Measurements from ENCODE around the gene CFAP97D1. TPM values are rescaled to one million over a fixed set of nuclear protein-coding genes. Genes with fewer than 3 reads are reported as not detected.

Gene CFAP97D1
- polyA plus RNA-seq, 1 donor (not counting 4 experiments of a cell fraction or from before 2014, with no cell fraction given), result not detected

- Histone ChIP-seq H3K79me2 (ENCODE audit: control insufficient read depth, insufficient read depth, low read length) (no peaks in the 10 kb centered on the region), H2AFZ (ENCODE audit: control insufficient read depth, low read length) (no peak overlapping the region), H4K20me1 (ENCODE audit: control insufficient read depth, extremely low read depth, insufficient read depth, low read length) (no peaks in the 10 kb centered on the region), H3K36me3 (ENCODE audit: control insufficient read depth in 2 of 2, extremely low read depth in 1 of 2, insufficient read depth in 2 of 2, low read length in 2 of 2) (peaks cover 8 to 13% of the 10 kb centered on the region in 2 experiments), H3K9me3 (ENCODE audit: control insufficient read depth, low read depth, low read length) (no peaks in the 10 kb centered on the region), H3K4me2 (ENCODE audit: control insufficient read depth, extremely low read depth, insufficient read depth, low read depth, low read length) (no peak overlapping the region), H3K9me1 (ENCODE audit: control insufficient read depth, extremely low read depth, insufficient read depth, low read length) (no peaks in the 10 kb centered on the region), H3K9ac (ENCODE audit: control insufficient read depth, extremely low read depth, insufficient read depth, low read length) (no peak overlapping the region), H3K27me3 (ENCODE audit: control insufficient read depth, extremely low read depth, insufficient read depth, low read length) (peaks cover 4% of the 10 kb centered on the region), H3K27ac (ENCODE audit: control insufficient read depth, insufficient read depth, low read length) (no peak overlapping the region), H3K4me1 (ENCODE audit: control insufficient read depth, extremely low read depth, insufficient read depth, low read length) (peaks cover 11% of the 10 kb centered on the region), H3K4me3 (ENCODE audit: control insufficient read depth in 2 of 3, extremely low read depth in 1 of 3, insufficient read depth in 2 of 3, low read depth in 1 of 3, low read length in 3 of 3) (no peak overlapping the region)
- no peak for DNase-seq (ENCODE audit: low read depth, low spot score)
- dilution Hi-C loops (cut with MboI; ENCODE audit: extremely low pct_ligation_motif_present, low sequenced_read_pairs), result no loop called here
- no peak for FAIRE-seq
- TF ChIP-seq CTCF (optimal IDR thresholded peaks at IDR 0.05 in 1 of 3, IDR thresholded peaks at IDR 0.05 in 1 of 3, conservative IDR thresholded peaks at IDR 0.05 in 1 of 3; ENCODE audit: extremely low read depth in 1 of 3, insufficient read depth in 2 of 3, low read length in 3 of 3), result no peak
- TF ChIP-seq EZH2 (IDR thresholded peaks at IDR 0.05; ENCODE audit: low read length), result no peak
These were observed 53.9 kb downstream of the CFAP97D1 start for GRCh38 chr17:43834106-43834505.

Other genes with a start within 250 kb of the CFAP97D1 start
- 20.9 to 49.7 TPM (median 33.6 TPM) in 3 replicates for gene ETV4, start 234.1 kb upstream of the CFAP97D1 start, polyA plus RNA-seq
- gene MEOX1, start 118.5 kb upstream of the CFAP97D1 start, polyA plus RNA-seq, result 0.05 to 0.10 TPM (median 0.08 TPM) in 3 replicates
- 0.02 to 0.04 TPM in 2 of 3 replicates, not detected in the other for gene SOST, start 21.6 kb upstream of the CFAP97D1 start, polyA plus RNA-seq
- 39.2 to 45.2 TPM (median 44.1 TPM) in 3 replicates for gene DUSP3, start 1.5 kb upstream of the CFAP97D1 start, polyA plus RNA-seq
- gene MPP3, start 52.7 kb downstream of the CFAP97D1 start, polyA plus RNA-seq, result 6.5 to 7.4 TPM (median 7.0 TPM) in 3 replicates
- not detected in 3 replicates for gene CD300LG, start 66.7 kb downstream of the CFAP97D1 start, polyA plus RNA-seq
- gene MPP2, start 127.1 kb downstream of the CFAP97D1 start, polyA plus RNA-seq, result 0.07 to 0.30 TPM (median 0.12 TPM) in 3 replicates
- not detected in 3 replicates for gene PPY, start 162.0 kb downstream of the CFAP97D1 start, polyA plus RNA-seq
- gene PYY, start 173.5 kb downstream of the CFAP97D1 start, polyA plus RNA-seq, result not detected in 3 replicates
- 1.4 to 1.8 TPM (median 1.8 TPM) in 3 replicates for gene NAGS, start 224.2 kb downstream of the CFAP97D1 start, polyA plus RNA-seq
- gene TMEM101, start 234.5 kb downstream of the CFAP97D1 start, polyA plus RNA-seq, result 20.1 to 26.4 TPM (median 25.7 TPM) in 3 replicates

Data from keratinocyte (primary cell).